HFFc6 (cell line): ENCODE measurements around the gene SIPA1L3. TPM values are rescaled to one million over a fixed set of nuclear protein-coding genes. Genes with fewer than 3 reads are reported as not detected.

Experiments
- DNase-seq: peaks from one replicate; pipeline ENCODE4 v3.0.0-alpha.2; 2018
- H3K27ac Mint-ChIP-seq: 2 replicates; pipeline ENCODE4 v1.8.0; 2020; ENCODE audit warnings: mild to moderate bottlenecking, mixed read lengths
- H3K27me3 Mint-ChIP-seq: 2 replicates; pipeline ENCODE4 v1.8.0; 2021; ENCODE audit warnings: mild to moderate bottlenecking, moderate library complexity, mixed read lengths; ENCODE audit not compliant: insufficient read depth
- H3K36me3 Mint-ChIP-seq: 2 replicates; pipeline ENCODE4 v1.8.0; 2021; ENCODE audit warnings: low read depth, mixed read lengths
- H3K4me1 Mint-ChIP-seq: 2 replicates; pipeline ENCODE4 v1.8.0; 2020; ENCODE audit warnings: low read depth, mixed read lengths
- H3K4me3 Mint-ChIP-seq: 2 replicates; pipeline ENCODE4 v1.8.0; 2020; ENCODE audit warnings: mild to moderate bottlenecking, moderate library complexity, mixed read lengths
- H3K9me3 Mint-ChIP-seq: 2 replicates; pipeline ENCODE4 v1.8.0; 2020; ENCODE audit warnings: mild to moderate bottlenecking, mixed read lengths
- CTCF ChIP-seq: fragments of 200-600 bp; sonication (generic); IDR thresholded peaks from 2 replicates; pipeline ENCODE4 v1.5.0; 2021; ENCODE audit warnings: antibody characterized with exemption, mild to moderate bottlenecking
- total RNA-seq, 6 experiments: library from RNA; stranded (reverse); fragmentation: NEBNext Ultra II Directional; extraction: Animal tissue kit (Norgen Biotek cat#: 25700); gene quantifications; 2 replicates in 1 of 6; 3 replicates in 5 of 6; pipeline ENCODE4 v1.2.3, GENCODE V29; 2021

The SIPA1L3 gene
- total RNA-seq, 6 experiments from 2014 or later = 34.0 to 46.7 (median 41.8) TPM

- Mint-ChIP-seq H3K9me3 (no peaks in the 10 kb centered on the region), H3K4me1 (peaks cover 52% of the 10 kb centered on the region), H3K36me3 (peaks cover 8% of the 10 kb centered on the region; the same call in 1 of the 2 replicates), H3K4me3 (no peak overlapping the region), H3K27ac (0 out of 2 replicates have a peak overlapping the region, but pooled peaks have one; percentile 13), H3K27me3 (no peaks in the 10 kb centered on the region)
- no peak for TF ChIP-seq CTCF
- DNase-seq = no peak
Measured at GRCh38 chr19:38018694-38019395, 111.8 kb downstream of the SIPA1L3 start.

- peaks cover 8% of the 10 kb centered on the region; the same call in 1 of the 2 replicates for H3K36me3 Mint-ChIP-seq
- H3K9me3 Mint-ChIP-seq = no peaks in the 10 kb centered on the region
- no peaks in the 10 kb centered on the region for H3K27me3 Mint-ChIP-seq
Measured at GRCh38 chr19:38019396-38019724, 112.4 kb downstream of the SIPA1L3 start.

GRCh38 chr19:38020311-38020710 is 113.3 kb downstream of the SIPA1L3 start:
- peaks cover 64% of the 10 kb centered on the region for H3K4me1 Mint-ChIP-seq
- no peak for DNase-seq
- H3K27me3 Mint-ChIP-seq = no peaks in the 10 kb centered on the region
- H3K36me3 Mint-ChIP-seq = peaks cover 8% of the 10 kb centered on the region; the same call in 1 of the 2 replicates
- no peak overlapping the region for H3K27ac Mint-ChIP-seq
- no peaks in the 10 kb centered on the region for H3K9me3 Mint-ChIP-seq
- no peak overlapping the region for H3K4me3 Mint-ChIP-seq
- no peak for TF ChIP-seq CTCF

More at GRCh38 chr19:38019396-38019724, 112.4 kb downstream of the SIPA1L3 start:
- Mint-ChIP-seq H3K4me1 (peaks cover 57% of the 10 kb centered on the region), H3K4me3 (no peak overlapping the region), H3K27ac (peak overlapping the region; percentile 13; the same call in 1 of the 2 replicates)
- DNase-seq = no peak
- TF ChIP-seq CTCF = no peak

- peak overlapping the region; percentile 72 for H3K27ac Mint-ChIP-seq
- no peak for TF ChIP-seq CTCF
- H3K9me3 Mint-ChIP-seq = no peaks in the 10 kb centered on the region
- no peak overlapping the region for H3K4me3 Mint-ChIP-seq
- H3K4me1 Mint-ChIP-seq = peaks cover 65% of the 10 kb centered on the region
- peak; percentile 37 for DNase-seq
- H3K36me3 Mint-ChIP-seq = peaks cover 8% of the 10 kb centered on the region; the same call in 1 of the 2 replicates
- no peaks in the 10 kb centered on the region for H3K27me3 Mint-ChIP-seq
Measured at GRCh38 chr19:38021352-38021751, 114.3 kb downstream of the SIPA1L3 start.

- Mint-ChIP-seq H3K27ac (peak overlapping the region; percentile 93), H3K4me3 (peak overlapping the region; percentile 58), H3K36me3 (peaks cover 4% of the 10 kb centered on the region; the same call in 1 of the 2 replicates), H3K27me3 (no peaks in the 10 kb centered on the region), H3K4me1 (peaks cover 55% of the 10 kb centered on the region), H3K9me3 (no peaks in the 10 kb centered on the region)
- peak; percentile 48 for DNase-seq
- TF ChIP-seq CTCF = no peak
Measured at GRCh38 chr19:38022791-38023670, 116.0 kb downstream of the SIPA1L3 start.
